Testis (tissue), 3 donors: ENCODE results near the gene SYNGR3. TPM values are rescaled to one million over a fixed set of nuclear protein-coding genes. Genes with fewer than 3 reads are reported as not detected.

Experiments
- DNase-seq: peaks from one replicate; pipeline ENCODE4 v3.0.0-alpha.2; 2019
- H3K27ac ChIP-seq, 2 donors: fragments of 200-600 bp; sonication (generic); one replicate each; pipeline ENCODE4 v1.5.1; 2019
- H3K27me3 ChIP-seq: fragments of 200-600 bp; sonication (generic); one replicate; pipeline ENCODE4 v1.5.1; 2019
- H3K36me3 ChIP-seq: fragments of 200-600 bp; sonication (generic); one replicate; pipeline ENCODE4 v1.5.1; 2017; ENCODE audit warnings: low read depth; ENCODE audit errors: missing control alignments
- H3K4me1 ChIP-seq: fragments of 200-600 bp; sonication (generic); one replicate; pipeline ENCODE4 v1.5.1; 2019
- H3K4me3 ChIP-seq, 2 donors: fragments of 200-600 bp; sonication (generic); one replicate each; pipeline ENCODE4 v1.5.1; 2017 to 2019
- H3K9me3 ChIP-seq: fragments of 200-600 bp; sonication (generic); one replicate; pipeline ENCODE4 v1.5.1; 2017
- CTCF ChIP-seq, 3 experiments: fragments of 450-650 bp in 2 of 3; fragments of 200-600 bp in 1 of 3; sonication (generic) in 1 of 3; IDR thresholded peaks; one replicate each; pipeline ENCODE4 v1.5.1; 2016 to 2019; ENCODE audit warnings: antibody characterized with exemption in 3 of 3, mild to moderate bottlenecking in 2 of 3, moderate library complexity in 1 of 3
- POLR2A ChIP-seq: fragments of 450-650 bp; IDR thresholded peaks from one replicate; pipeline ENCODE4 v1.6.1; 2017; ENCODE audit warnings: antibody characterized with exemption, mild to moderate bottlenecking, moderate library complexity
- WGBS, 2 donors: methylation state at CpG; one replicate each; pipeline ENCODE4 v1.1.5; 2018; 5-methylcytosine and 5-hydroxymethylcytosine counted together
- intact Hi-C: fragments of 100-400 bp; cut with DNase I; formaldehyde crosslinking; loops from one replicate; pipeline ENCODE4 v1.15.1; 2023; ENCODE audit warnings: low total_unique reads
- polyA plus RNA-seq: library from polyadenylated mRNA; stranded (reverse); fragments of 350-450 nt; fragmentation: Illumina TruSeq; extraction: RNeasy Lipid Tissue Mini Kit (QIAGEN cat#74804); gene quantifications from one replicate; pipeline ENCODE4 v1.2.3, GENCODE V29; 2014; ENCODE audit warnings: low read depth, low replicate concordance; ENCODE audit not compliant: insufficient read depth
- total RNA-seq, 2 donors: library from RNA; depleted of rRNA; stranded (reverse); fragments of >200 nt; gene quantifications; one replicate each; pipeline ENCODE4 v1.2.3, GENCODE V29; 2016

SYNGR3 gene
- total and polyA plus RNA-seq, 3 donors from 2014 or later = 10.0 to 33.5 (median 20.9) TPM

- intact Hi-C loops = no loop called here
- Histone ChIP-seq H3K9me3 (no peaks in the 10 kb centered on the region), H3K4me3 (no peak overlapping the region), H3K27ac (no peak overlapping the region), H3K4me1 (peaks cover 24% of the 10 kb centered on the region), H3K36me3 (no peaks in the 10 kb centered on the region), H3K27me3 (no peaks in the 10 kb centered on the region)
- no peak for TF ChIP-seq CTCF (IDR thresholded peaks at IDR 0.05)
- no peak for TF ChIP-seq POLR2A
- no peak for DNase-seq
- WGBS, 2 donors = 85% methylated on average over 27 to 34 of the region's 41 CpGs
Measured at GRCh38 chr16:1968146-1968953, 21.4 kb upstream of the SYNGR3 start.

DNA sequence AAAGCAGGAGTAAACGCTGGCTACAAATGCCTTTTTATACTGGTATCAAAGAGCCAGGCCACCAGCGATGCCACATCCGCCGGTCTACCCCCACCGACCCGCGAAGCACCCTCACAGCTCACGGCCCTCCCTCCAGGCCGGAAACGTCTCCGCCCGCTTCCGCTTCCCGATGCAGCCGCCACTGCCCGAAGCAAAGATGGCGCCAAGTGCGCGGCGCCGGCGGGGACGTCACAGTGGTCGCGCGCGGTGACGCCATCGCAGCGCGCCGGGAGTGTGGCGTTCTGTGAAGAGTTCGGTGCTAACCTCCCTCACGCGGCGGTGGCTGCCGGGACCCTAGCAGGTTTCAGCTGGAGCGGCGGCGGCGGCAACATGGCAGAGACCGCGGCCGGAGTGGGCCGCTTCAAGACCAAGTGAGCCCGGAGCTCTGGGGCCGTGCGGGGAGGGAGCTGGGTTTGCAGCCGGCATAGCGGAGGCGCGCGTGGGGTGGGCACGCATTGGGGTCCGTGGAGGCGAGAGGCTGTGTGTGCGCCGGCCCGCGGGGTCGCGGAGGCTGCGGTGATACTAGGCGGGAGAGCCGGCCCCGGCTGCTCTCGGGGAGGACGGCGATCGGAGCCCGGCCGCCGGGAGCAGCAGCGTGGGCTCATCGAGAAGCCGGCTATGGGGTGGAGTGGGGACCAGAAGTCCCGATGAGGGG lies 17.8 kb upstream of the SYNGR3 start, which contains the start of gene TBL3:
Gene TBL3 (plus strand): TSS at position 258 of the 694 bp plus-strand sequence. CDS start 112 bp downstream, at position 370.
- Histone ChIP-seq H3K27ac (peak within 1 kb of the TSS; percentile 35 to 90), H3K4me3 (peak within 1 kb of the TSS; percentile 92 to 99), H3K4me1 (peaks cover 14% of the 10 kb centered on the region), H3K27me3 (no peaks in the 10 kb centered on the region), H3K36me3 (no peaks in the 10 kb centered on the region), H3K9me3 (no peaks in the 10 kb centered on the region)
- 0% methylated on average over 1 to 44 of the region's 78 CpGs for WGBS, 2 donors
- DNase-seq = peak; percentile 94
- TF ChIP-seq POLR2A = peak; percentile 50
- peak in 1 of 3 experiments; percentile 18 for TF ChIP-seq CTCF (IDR thresholded peaks at IDR 0.05)
- intact Hi-C loops = no loop called here

DNA sequence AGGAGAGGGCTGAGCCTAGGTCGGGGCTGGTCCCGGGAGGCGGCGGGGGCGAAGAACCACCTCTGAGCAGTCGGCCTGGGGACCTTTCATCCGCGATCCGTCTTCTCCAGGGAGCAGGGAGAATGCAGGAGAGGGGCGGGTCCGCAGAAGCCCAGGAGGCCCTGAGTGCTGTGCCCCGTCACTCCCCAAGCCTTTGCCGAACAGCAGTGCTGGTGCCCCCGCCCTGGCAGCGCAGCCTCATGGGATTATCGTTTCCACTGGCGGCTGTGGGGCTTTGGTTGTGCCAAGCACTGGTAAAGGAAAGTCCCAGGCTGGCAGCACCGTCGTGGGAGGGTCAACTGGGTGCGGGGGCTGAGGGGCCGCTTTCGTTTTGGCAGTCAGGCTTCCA lies 17.3 kb upstream of the SYNGR3 start:
- TF ChIP-seq POLR2A = no peak
- no peak for TF ChIP-seq CTCF (IDR thresholded peaks at IDR 0.05)
- H3K27ac ChIP-seq = peak overlapping the region in 1 of 2 donors; percentile 35
- H3K36me3 ChIP-seq = no peaks in the 10 kb centered on the region
- peak overlapping the region; percentile 92 to 99 for H3K4me3 ChIP-seq
- 1 to 11% methylated on average over 5 to 18 of the region's 22 CpGs for WGBS, 2 donors
- DNase-seq = no peak
- H3K27me3 ChIP-seq = no peaks in the 10 kb centered on the region
- no peaks in the 10 kb centered on the region for H3K9me3 ChIP-seq
- peaks cover 14% of the 10 kb centered on the region for H3K4me1 ChIP-seq
- intact Hi-C loops = no loop called here

DNA sequence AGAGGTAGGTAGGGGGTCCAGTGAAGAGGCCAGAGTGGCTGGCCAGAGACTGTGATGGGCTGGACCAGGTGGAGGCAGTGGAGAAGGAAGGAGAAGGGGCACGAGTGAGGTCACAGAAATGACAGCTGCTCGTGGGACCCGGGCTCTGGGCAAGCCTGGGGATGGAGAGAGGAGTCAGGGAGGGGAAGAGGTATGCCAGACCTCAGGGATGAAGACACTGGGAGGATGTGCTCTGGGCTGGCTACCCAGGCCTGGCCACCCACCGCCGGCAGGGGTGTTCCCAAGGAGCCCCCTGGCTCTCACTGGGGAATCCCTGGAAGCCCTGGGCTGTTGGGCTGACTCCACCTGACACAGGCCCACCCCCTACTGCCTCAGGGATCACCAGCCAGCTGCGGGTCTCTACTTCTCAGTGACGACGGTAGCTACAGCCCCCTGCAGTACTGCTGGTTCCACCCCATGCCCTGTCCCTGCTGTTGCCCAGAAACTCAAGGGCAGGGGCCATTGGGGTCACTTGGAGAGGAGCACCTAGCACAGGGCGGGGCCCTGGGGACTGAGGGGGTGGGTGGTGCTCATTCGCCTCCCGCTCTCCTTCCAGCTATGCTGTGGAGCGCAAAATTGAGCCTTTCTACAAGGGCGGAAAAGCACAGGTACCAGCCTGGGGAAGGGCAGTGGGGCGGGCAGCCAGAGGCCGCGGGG lies 16.2 kb upstream of the SYNGR3 start:
- H3K27ac ChIP-seq = no peak overlapping the region
- TF ChIP-seq POLR2A (no peak), CTCF (IDR thresholded peaks at IDR 0.05) (no peak)
- no peak for DNase-seq
- intact Hi-C loops = no loop called here
- H3K4me3 ChIP-seq = no peak overlapping the region
- H3K36me3 ChIP-seq = no peaks in the 10 kb centered on the region
- peaks cover 14% of the 10 kb centered on the region for H3K4me1 ChIP-seq
- no peaks in the 10 kb centered on the region for H3K9me3 ChIP-seq
- 86 to 91% methylated on average over 10 to 16 of the region's 16 CpGs for WGBS, 2 donors
- H3K27me3 ChIP-seq = no peaks in the 10 kb centered on the region
